Skeletal muscle satellite cell (primary cell): ENCODE data around the gene SPIN1.

Experiments
- H3K27me3 ChIP-seq: 2 replicates; pipeline ENCODE4 v1.7.0; 2013; ENCODE audit warnings: low read length; ENCODE audit not compliant: control insufficient read depth, insufficient read depth
- H3K36me3 ChIP-seq: 2 replicates; pipeline ENCODE4 v1.7.0; 2013; ENCODE audit warnings: mild to moderate bottlenecking, control low read depth, low read length; ENCODE audit not compliant: insufficient read depth
- H3K4me1 ChIP-seq: 2 replicates; pipeline ENCODE4 v1.7.0; 2013; ENCODE audit warnings: low read length; ENCODE audit not compliant: control insufficient read depth, insufficient read depth
- H3K4me2 ChIP-seq: 2 replicates; pipeline ENCODE4 v1.7.0; 2013; ENCODE audit warnings: mild to moderate bottlenecking, low read length
- H3K4me3 ChIP-seq: 2 replicates; pipeline ENCODE4 v1.7.0; 2013; ENCODE audit warnings: low read length
- H3K9ac ChIP-seq: 2 replicates; pipeline ENCODE4 v1.7.0; 2013; ENCODE audit warnings: mild to moderate bottlenecking, low read depth, low read length, moderate library complexity
- H3K9me3 ChIP-seq: replicated peaks from 2 replicates; pipeline ENCODE4 v1.7.0; 2013; ENCODE audit warnings: mild to moderate bottlenecking, control low read depth, low read length

SPIN1 gene

DNA sequence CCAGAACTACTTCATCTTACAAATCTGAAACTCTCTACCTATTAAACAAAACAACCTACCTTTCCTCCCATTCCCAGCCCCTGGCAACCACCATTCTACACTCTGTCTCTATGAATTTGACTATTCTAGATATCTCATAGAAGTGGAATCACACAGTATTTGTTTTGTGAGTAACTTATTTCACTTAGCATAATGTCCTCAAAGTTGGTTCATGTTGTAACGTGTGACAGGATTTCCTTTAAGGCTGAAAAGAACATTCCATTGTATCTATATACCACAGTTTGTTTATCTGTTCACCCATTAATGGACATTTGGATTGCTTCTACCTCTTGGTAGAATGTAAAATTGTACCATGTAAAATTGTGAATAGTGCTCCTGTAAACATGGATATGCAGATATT, 76.6 kb downstream of the SPIN1 start:
- Histone ChIP-seq H3K9me3 (no peaks in the 10 kb centered on the region), H3K4me3 (no peak overlapping the region), H3K4me1 (peaks cover 40% of the 10 kb centered on the region), H3K36me3 (peaks cover 32% of the 10 kb centered on the region), H3K27me3 (no peaks in the 10 kb centered on the region), H3K4me2 (peak overlapping the region; percentile 42), H3K9ac (peak overlapping the region; percentile 20)

DNA sequence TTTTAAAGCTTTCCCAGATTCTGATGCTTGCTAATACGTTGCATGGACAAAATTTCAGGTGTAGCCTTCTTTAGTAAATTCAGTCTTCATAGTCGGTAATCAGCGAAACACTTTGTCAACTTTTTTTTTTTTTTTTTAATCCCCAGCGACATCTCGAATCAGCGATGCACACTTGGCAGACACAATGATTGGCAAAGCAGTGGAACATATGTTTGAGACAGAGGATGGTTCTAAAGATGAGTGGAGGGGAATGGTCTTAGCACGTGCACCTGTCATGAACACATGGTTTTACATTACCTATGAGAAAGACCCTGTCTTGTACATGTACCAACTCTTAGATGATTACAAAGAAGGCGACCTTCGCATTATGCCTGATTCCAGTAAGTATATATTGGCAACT, 80.0 kb downstream of the SPIN1 start:
- no peak overlapping the region for H3K9ac ChIP-seq
- H3K4me3 ChIP-seq: no peak overlapping the region
- H3K4me2 ChIP-seq: no peak overlapping the region
- H3K4me1 ChIP-seq: peaks cover 19% of the 10 kb centered on the region
- no peaks in the 10 kb centered on the region for H3K9me3 ChIP-seq
- peaks cover 19% of the 10 kb centered on the region for H3K36me3 ChIP-seq
- no peaks in the 10 kb centered on the region for H3K27me3 ChIP-seq

DNA sequence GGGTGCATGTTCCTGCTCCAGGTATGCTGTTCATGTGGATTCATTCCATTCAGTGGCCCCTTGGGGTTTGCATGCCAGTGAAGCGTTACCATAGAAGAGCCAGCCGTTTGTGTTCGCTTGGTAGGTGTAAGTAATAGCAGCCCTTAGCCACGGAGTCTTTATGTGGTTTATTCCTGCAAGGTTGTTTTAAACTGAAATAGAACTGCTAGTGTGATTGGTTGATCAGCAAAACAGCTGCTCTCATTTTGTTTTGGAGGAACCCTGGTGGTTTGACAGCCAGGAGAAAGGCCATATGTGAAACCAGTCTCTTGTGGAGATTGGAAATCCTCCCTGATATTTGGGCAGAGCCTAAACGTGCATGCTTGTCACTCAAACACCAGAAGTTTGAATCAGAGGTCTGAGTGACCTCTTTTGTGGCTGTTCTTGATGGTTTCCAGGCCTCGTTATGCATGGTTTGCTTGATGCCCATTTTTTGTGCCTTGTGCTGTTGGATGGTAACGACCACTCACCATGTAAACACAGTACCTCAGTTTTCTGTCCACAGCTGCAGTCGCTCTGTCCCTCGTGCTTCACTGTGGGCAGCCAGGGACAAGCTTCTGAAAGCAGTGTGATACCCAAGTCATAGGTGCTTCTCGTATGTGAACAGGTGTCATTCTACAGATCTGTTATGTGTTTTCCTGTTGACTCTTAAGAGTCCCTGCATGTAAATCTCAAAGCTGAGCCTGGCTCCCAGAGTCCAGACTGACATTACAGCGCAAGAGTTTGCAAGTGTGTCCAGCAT, 88.4 kb downstream of the SPIN1 start:
- peak overlapping the region; percentile 47 for H3K4me3 ChIP-seq

DNA sequence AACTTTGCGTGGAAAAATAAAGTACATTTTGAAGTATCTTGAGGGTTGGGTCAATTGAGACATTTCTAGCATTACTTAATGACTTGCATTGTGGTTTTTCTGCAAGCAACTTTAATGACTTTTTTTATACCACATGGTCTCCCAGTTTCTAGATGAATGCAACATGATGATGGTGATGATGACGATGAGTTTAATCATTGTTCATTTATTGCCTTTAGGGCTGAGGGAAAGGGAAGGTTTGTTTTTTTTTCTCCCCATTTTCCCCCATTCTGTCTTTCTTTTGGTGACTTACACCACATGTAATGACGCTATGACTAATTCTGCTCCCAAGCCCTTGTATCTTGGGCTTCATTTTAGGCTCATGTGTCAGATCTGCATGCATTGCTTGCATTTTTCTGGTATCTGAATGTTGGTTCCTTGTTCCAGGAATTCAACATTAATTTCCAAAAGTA, 89.1 kb downstream of the SPIN1 start:
- Histone ChIP-seq H3K36me3 (peaks cover 15% of the 10 kb centered on the region), H3K9me3 (no peaks in the 10 kb centered on the region), H3K4me2 (peak overlapping the region; percentile 70), H3K27me3 (no peaks in the 10 kb centered on the region), H3K4me1 (peaks cover 57% of the 10 kb centered on the region), H3K4me3 (peak overlapping the region; percentile 47), H3K9ac (peak overlapping the region; percentile 62)

More for the DNA sequence above, 88.4 kb downstream of the SPIN1 start:
- Histone ChIP-seq H3K4me2 (peak overlapping the region; percentile 70), H3K9me3 (no peaks in the 10 kb centered on the region), H3K9ac (peak overlapping the region; percentile 62), H3K4me1 (peaks cover 57% of the 10 kb centered on the region), H3K36me3 (peaks cover 15% of the 10 kb centered on the region), H3K27me3 (no peaks in the 10 kb centered on the region)

DNA sequence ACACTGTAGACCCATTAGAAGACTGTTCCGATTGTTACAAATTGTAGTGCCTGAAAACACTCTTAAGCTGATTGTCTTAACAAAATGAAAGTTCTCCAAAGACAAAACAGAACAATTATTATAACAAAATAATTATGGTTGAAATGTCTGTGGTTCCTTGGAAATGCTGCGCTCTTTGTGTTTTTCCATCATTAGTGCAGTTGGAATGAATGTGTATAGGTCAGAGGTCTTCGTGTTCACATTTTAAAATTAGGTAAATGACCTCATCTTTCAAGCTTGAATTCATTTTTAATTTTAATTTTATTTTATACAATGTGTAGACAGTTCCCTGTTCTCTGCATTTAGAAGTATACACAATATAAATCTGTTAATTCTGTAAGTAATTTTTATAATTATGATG, 90.0 kb downstream of the SPIN1 start:
- Histone ChIP-seq H3K4me1 (peaks cover 57% of the 10 kb centered on the region), H3K9ac (peak overlapping the region; percentile 56), H3K36me3 (peaks cover 15% of the 10 kb centered on the region), H3K27me3 (no peaks in the 10 kb centered on the region), H3K9me3 (no peaks in the 10 kb centered on the region), H3K4me2 (peak overlapping the region; percentile 47), H3K4me3 (no peak overlapping the region)

DNA sequence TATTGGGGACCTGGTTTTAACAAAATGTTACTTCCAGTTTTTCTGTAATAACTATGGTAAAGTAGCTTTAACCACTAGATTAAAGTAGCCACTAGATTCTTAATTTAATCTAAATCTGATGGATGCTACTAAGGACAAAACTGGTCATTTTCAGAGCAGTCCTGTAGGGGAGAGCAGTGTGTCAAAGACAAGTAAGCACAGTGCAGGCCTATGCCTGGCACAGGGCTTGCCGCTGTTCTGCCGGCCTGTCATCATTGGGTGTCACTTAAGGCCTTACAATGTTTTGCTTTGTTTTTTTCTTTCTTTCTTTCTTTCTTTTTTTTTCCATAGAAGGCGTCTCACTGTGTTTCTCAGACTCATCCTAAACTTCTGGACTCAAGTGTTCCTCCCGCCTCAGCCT, 93.7 kb downstream of the SPIN1 start:
- H3K4me2 ChIP-seq: no peak overlapping the region
- peaks cover 26% of the 10 kb centered on the region for H3K4me1 ChIP-seq
- peaks cover 11% of the 10 kb centered on the region for H3K36me3 ChIP-seq
- H3K9ac ChIP-seq: no peak overlapping the region
- no peaks in the 10 kb centered on the region for H3K9me3 ChIP-seq
- no peaks in the 10 kb centered on the region for H3K27me3 ChIP-seq
- no peak overlapping the region for H3K4me3 ChIP-seq

DNA sequence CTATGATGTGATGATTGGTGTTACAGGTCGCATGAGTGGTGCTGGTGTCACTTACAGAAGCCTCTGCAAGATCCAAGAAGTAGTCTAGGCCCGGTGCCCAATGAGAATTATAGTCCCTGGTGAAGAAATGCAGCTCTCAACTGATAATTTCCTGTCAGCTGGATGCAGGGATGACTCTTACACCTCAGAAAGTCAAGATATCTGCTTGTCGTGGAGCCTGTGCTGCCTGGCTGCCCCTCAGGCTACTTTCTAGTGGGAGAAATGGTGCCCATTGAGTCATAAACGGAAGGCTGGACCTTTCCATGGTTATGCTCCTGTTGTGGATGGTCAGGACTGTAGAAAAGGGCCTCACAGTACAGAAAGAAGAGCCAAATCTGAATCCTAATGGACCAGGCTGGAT, 99.9 kb downstream of the SPIN1 start:
- Histone ChIP-seq H3K4me2 (no peak overlapping the region), H3K9me3 (no peaks in the 10 kb centered on the region), H3K9ac (no peak overlapping the region), H3K27me3 (no peaks in the 10 kb centered on the region), H3K36me3 (peaks cover 23% of the 10 kb centered on the region), H3K4me1 (no peaks in the 10 kb centered on the region), H3K4me3 (no peak overlapping the region)

DNA sequence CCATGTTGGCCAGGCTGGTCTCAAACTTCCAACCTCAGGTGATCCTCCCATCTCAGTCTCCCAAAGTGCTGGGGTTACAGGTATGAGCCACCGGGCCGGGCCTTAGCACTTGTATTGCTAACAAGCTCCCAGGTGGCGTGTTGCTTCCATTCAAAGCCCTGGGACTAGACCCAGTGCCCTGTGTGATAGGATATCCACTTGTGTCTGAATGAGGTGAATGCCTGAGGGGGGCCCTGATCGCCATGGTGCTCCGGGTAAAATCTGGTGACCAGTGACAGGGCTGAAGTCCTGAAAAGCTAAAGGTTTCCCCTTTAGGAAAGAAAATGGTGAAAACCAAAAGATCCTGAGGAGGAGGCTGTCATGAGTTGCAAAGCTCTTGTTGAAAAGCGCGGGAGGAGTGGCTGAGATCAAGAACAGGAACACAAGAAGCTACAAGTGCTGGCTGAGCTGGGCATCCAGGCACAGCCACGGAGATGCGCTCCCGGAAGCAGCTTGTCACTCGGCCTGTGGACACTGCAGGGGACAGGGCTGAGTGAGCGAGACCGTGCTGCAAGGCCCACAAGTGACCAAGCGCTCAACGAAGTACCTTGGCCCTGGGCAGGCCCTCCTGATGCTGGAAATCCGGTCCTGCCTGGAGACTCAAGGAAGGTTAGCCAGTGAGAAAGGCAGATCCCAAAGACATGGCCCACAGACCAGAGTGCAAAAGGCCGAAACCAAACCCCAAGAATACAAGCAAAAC, 106.9 kb downstream of the SPIN1 start:
- no peaks in the 10 kb centered on the region for H3K27me3 ChIP-seq
- no peaks in the 10 kb centered on the region for H3K4me1 ChIP-seq
- no peaks in the 10 kb centered on the region for H3K36me3 ChIP-seq
- no peak overlapping the region for H3K9ac ChIP-seq
- no peak overlapping the region for H3K4me2 ChIP-seq
- no peak overlapping the region for H3K4me3 ChIP-seq
- no peaks in the 10 kb centered on the region for H3K9me3 ChIP-seq

DNA sequence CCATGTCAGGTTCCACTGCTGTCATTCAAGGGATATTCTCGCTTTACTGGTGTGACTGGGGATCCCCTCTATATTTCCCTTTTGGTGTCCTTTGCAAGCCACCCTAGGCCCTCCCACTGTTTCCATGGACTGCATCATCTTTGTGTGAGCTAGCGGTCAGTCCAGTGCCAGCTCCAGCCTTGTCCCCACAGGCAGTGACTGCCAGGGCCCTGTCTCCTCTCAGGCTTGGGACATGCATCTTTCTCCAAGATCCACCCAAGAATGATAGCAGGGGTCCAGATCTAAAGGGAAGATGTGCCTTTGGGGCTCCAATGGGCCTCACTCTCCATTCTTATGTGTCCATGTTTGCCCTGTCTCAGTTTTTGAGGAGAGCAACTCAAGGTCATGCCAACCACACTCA, 109.0 kb downstream of the SPIN1 start:
- Histone ChIP-seq H3K4me3 (no peak overlapping the region), H3K9ac (no peak overlapping the region), H3K4me2 (no peak overlapping the region), H3K9me3 (no peaks in the 10 kb centered on the region), H3K27me3 (no peaks in the 10 kb centered on the region), H3K36me3 (no peaks in the 10 kb centered on the region), H3K4me1 (no peaks in the 10 kb centered on the region)

DNA sequence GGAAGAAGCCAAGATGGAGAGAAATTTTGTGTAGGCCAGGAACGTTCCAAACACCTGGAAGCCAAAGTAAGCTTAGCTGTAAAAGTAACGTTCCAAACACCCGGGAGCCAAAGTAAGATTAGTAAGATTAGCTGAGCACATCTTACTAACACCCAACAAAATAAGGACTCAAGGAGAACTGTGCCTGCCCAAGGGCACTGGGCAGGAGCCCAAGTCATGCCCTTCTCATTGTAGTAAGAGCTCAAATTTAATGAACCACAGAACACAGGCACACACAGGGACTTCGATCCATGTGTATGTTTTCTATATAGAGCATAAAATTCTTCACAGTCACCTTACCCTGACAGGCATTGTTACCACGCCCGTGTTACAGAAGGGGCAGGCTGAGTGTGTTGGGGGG, 110.6 kb downstream of the SPIN1 start:
- no peaks in the 10 kb centered on the region for H3K4me1 ChIP-seq
- H3K27me3 ChIP-seq: no peaks in the 10 kb centered on the region
- H3K36me3 ChIP-seq: no peaks in the 10 kb centered on the region
- H3K9me3 ChIP-seq: no peaks in the 10 kb centered on the region
- H3K9ac ChIP-seq: no peak overlapping the region
- H3K4me2 ChIP-seq: no peak overlapping the region
- H3K4me3 ChIP-seq: no peak overlapping the region

DNA sequence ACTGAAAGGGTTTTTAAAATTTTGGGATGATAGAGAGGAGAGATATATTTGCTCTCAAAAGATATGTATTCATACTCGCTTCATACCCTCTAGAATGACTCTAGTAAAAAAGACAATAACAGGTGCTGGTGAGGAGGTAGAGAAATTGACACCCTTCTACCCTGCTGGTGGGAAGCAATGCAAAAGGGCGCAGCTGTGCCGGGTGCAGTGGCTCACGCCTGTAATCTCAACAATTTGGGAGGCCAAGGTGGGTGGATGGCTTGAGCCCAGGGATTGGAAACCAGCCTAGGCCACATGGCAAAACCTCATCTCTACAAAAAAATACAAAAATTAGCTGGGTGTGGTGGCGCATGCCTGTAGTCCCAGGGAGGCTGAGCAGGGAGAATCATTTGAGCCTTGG, 112.8 kb downstream of the SPIN1 start:
- Histone ChIP-seq H3K4me2 (no peak overlapping the region), H3K9me3 (no peaks in the 10 kb centered on the region)

More for the DNA sequence above, 112.8 kb downstream of the SPIN1 start:
- Histone ChIP-seq H3K36me3 (no peaks in the 10 kb centered on the region), H3K4me1 (no peaks in the 10 kb centered on the region), H3K9ac (no peak overlapping the region), H3K4me3 (no peak overlapping the region), H3K27me3 (no peaks in the 10 kb centered on the region)
